ENCODE measurements around the gene KLF12. TPM values are rescaled to one million over a fixed set of nuclear protein-coding genes. Genes with fewer than 3 reads are reported as not detected.

The KLF12 gene
- total RNA-seq, 1 experiment from 2014 or later: 7.8 TPM

GRCh38 chr13:74151859-74152258 is 17.7 kb upstream of the KLF12 start (continued):
- TF ChIP-seq TCF7L2 (IDR thresholded peaks at IDR 0.05; ENCODE audit: borderline replicate concordance, extremely low read depth, insufficient read depth, insufficient read length): no peak

GRCh38 chr13:74148352-74148751 is 14.1 kb upstream of the KLF12 start:
- H3K79me2 ChIP-seq (ENCODE audit: insufficient read depth, low read length): no peaks in the 10 kb centered on the region
- no peaks in the 10 kb centered on the region for H3K4me1 ChIP-seq (ENCODE audit: control insufficient read depth in 1 of 2, insufficient read depth in 2 of 2, low read length in 2 of 2)
- no peaks in the 10 kb centered on the region for H3K27me3 ChIP-seq (ENCODE audit: insufficient read depth, low read length)
- ChIA-PET CTCF (no interaction called here), RAD21 (ENCODE audit: low non-redundant PET in 1 of 2, low total read pairs in 2 of 2, uncharacterized antibody in 2 of 2, unreplicated experiment in 2 of 2) (no interaction called here), POLR2A (no interaction called here)
- H3K9me2 ChIP-seq (ENCODE audit: insufficient read depth): no peaks in the 10 kb centered on the region
- no peak overlapping the region for H3K27ac ChIP-seq (ENCODE audit: low read depth, low read length)
- H3K4me2 ChIP-seq (ENCODE audit: low read length): no peak overlapping the region
- DNase-seq (ENCODE audit: low read depth, low spot score) (no peak), ATAC-seq (no peak)
- H4K20me1 ChIP-seq (ENCODE audit: insufficient read depth): no peaks in the 10 kb centered on the region
- H3K4me3 ChIP-seq (replicated peaks in 1 of 2; ENCODE audit: low read depth in 1 of 2, low read length in 2 of 2): no peak overlapping the region
- H2AFZ ChIP-seq (ENCODE audit: low read depth, low read length, poor library complexity, severe bottlenecking): no peak overlapping the region
- no peak for TF ChIP-seq CBX3 (IDR thresholded peaks at IDR 0.05; ENCODE audit: low read depth)
- no peak for TF ChIP-seq EZH2phosphoT487 (IDR thresholded peaks at IDR 0.05; ENCODE audit: borderline replicate concordance)
- no peak for TF ChIP-seq JUND (IDR thresholded peaks at IDR 0.05)
- no peak for TF ChIP-seq TCF7L2 (IDR thresholded peaks at IDR 0.05; ENCODE audit: borderline replicate concordance, extremely low read depth, insufficient read depth, insufficient read length)
- no peak for TF ChIP-seq POLR2A (IDR thresholded peaks at IDR 0.05; ENCODE audit: borderline replicate concordance, extremely low read depth, insufficient read depth, insufficient read length)
- TF ChIP-seq YY1 (IDR thresholded peaks at IDR 0.05; ENCODE audit: extremely low read depth, insufficient replicate concordance, low read depth, low read length): no peak
- no TSS peak for BruUV-seq (replicated peaks)
- intact Hi-C loops (cut with micrococcal nuclease): loop anchor here (2.0 kb wide), 1 partner anchor 14 kb away; no protein-coding TSS in a partner anchor
- no peak overlapping the region for H3K9ac ChIP-seq (ENCODE audit: low read length)
- no peaks in the 10 kb centered on the region for H3K9me3 ChIP-seq (ENCODE audit: control insufficient read depth in 1 of 2, insufficient read depth in 1 of 2, low read depth in 1 of 2, low read length in 2 of 2)
- no peaks in the 10 kb centered on the region for H3K36me3 ChIP-seq (ENCODE audit: control insufficient read depth in 1 of 2, insufficient read depth in 2 of 2, low read length in 2 of 2)

- Histone ChIP-seq H3K4me1 (ENCODE audit: control insufficient read depth in 1 of 2, insufficient read depth in 2 of 2, low read length in 2 of 2) (no peaks in the 10 kb centered on the region), H3K4me3 (replicated peaks in 1 of 2; ENCODE audit: low read depth in 1 of 2, low read length in 2 of 2) (no peak overlapping the region), H3K9me3 (ENCODE audit: control insufficient read depth in 1 of 2, insufficient read depth in 1 of 2, low read depth in 1 of 2, low read length in 2 of 2) (no peaks in the 10 kb centered on the region), H3K79me2 (ENCODE audit: insufficient read depth, low read length) (no peaks in the 10 kb centered on the region), H3K27me3 (ENCODE audit: insufficient read depth, low read length) (no peaks in the 10 kb centered on the region), H3K27ac (ENCODE audit: low read depth, low read length) (no peak overlapping the region), H3K4me2 (ENCODE audit: low read length) (no peak overlapping the region), H3K9me2 (ENCODE audit: insufficient read depth) (no peaks in the 10 kb centered on the region), H3K9ac (ENCODE audit: low read length) (no peak overlapping the region), H3K36me3 (ENCODE audit: control insufficient read depth in 1 of 2, insufficient read depth in 2 of 2, low read length in 2 of 2) (no peaks in the 10 kb centered on the region), H4K20me1 (ENCODE audit: insufficient read depth) (no peaks in the 10 kb centered on the region), H2AFZ (ENCODE audit: low read depth, low read length, poor library complexity, severe bottlenecking) (no peak overlapping the region)
- ChIA-PET CTCF (no interaction called here), POLR2A (no interaction called here), RAD21 (ENCODE audit: low non-redundant PET in 1 of 2, low total read pairs in 2 of 2, uncharacterized antibody in 2 of 2, unreplicated experiment in 2 of 2) (no interaction called here)
- no peak for ATAC-seq
- DNase-seq (ENCODE audit: low read depth, low spot score): no peak
- intact Hi-C loops (cut with micrococcal nuclease): no loop called here
- BruUV-seq (replicated peaks): no TSS peak
- TF ChIP-seq CBX3 (IDR thresholded peaks at IDR 0.05; ENCODE audit: low read depth) (no peak), REST (IDR thresholded peaks at IDR 0.05; ENCODE audit: low read depth) (no peak), ZFX (IDR thresholded peaks at IDR 0.05) (no peak), ZBTB33 (IDR thresholded peaks at IDR 0.05; ENCODE audit: extremely low read depth, insufficient replicate concordance, low read length) (no peak), FOSL1 (IDR thresholded peaks at IDR 0.05; ENCODE audit: low read depth) (no peak), SRF (IDR thresholded peaks at IDR 0.05; ENCODE audit: low read depth) (no peak), POLR2AphosphoS5 (IDR thresholded peaks at IDR 0.05; ENCODE audit: low read depth, low read length) (no peak), EGR1 (IDR thresholded peaks at IDR 0.05; ENCODE audit: low read depth) (no peak)
Measured at GRCh38 chr13:74145249-74145975, 11.2 kb upstream of the KLF12 start.

All from HCT116 (cell line).